SU-DHL-6 (cell line): ENCODE results near the gene NME4.
"Not testable (repeated sequence)": the region's sequence is repeated elsewhere in the genome, so short reads cannot be mapped to it uniquely, and the experiment has no call there.

ENCODE experiments used
- CTCF ChIP-seq: fragments of 200-600 bp; sonication (generic); IDR thresholded peaks from one replicate; pipeline ENCODE4 v1.5.1; 2017; ENCODE audit warnings: antibody characterized with exemption, mild to moderate bottlenecking, low read length, moderate library complexity; ENCODE audit not compliant: insufficient read depth, poor library complexity, severe bottlenecking
- EZH2phosphoT487 ChIP-seq: fragments of 200-600 bp; sonication (generic), shearing (Covaris generic); conservative IDR thresholded peaks from 2 replicates; pipeline ENCODE4 v1.6.1; 2018; ENCODE audit warnings: mild to moderate bottlenecking, antibody characterized with exemption, low read length, moderate library complexity, mixed read lengths

GRCh38 chr16:362702-362999 lies 34.3 kb upstream of the NME4 start:
- not testable (repeated sequence) for TF ChIP-seq CTCF, EZH2phosphoT487
